Dendritic cell treated with granulocyte-macrophage colony-stimulating factor and Interleukin-4, amounts not matched to agents 40 ng/mL and 50 ng/mL, for 4 days (primary cell): ENCODE data around the gene HS3ST3B1.

Source experiments
- H3K27ac Mint-ChIP-seq: one replicate; pipeline ENCODE4 v1.8.0; 2022; ENCODE audit warnings: mild to moderate bottlenecking, mixed read lengths
- H3K27me3 Mint-ChIP-seq: one replicate; pipeline ENCODE4 v1.8.0; 2022; ENCODE audit warnings: mild to moderate bottlenecking, mixed read lengths
- H3K36me3 Mint-ChIP-seq: one replicate; pipeline ENCODE4 v1.8.0; 2022; ENCODE audit warnings: low read depth, mixed read lengths
- H3K4me1 Mint-ChIP-seq: one replicate; pipeline ENCODE4 v1.8.0; 2022; ENCODE audit warnings: low read depth, mixed read lengths
- H3K4me3 Mint-ChIP-seq: one replicate; pipeline ENCODE4 v1.8.0; 2022; ENCODE audit warnings: mild to moderate bottlenecking, moderate library complexity, mixed read lengths
- H3K9me3 Mint-ChIP-seq: one replicate; pipeline ENCODE4 v1.8.0; 2022; ENCODE audit warnings: mixed read lengths
- intact Hi-C: fragments of 100-400 bp; cut with micrococcal nuclease; formaldehyde crosslinking; loops from one replicate; pipeline ENCODE4 v1.15.0; 2022

The HS3ST3B1 gene

GRCh38 chr17:14320734-14321475 lies 20.0 kb downstream of the HS3ST3B1 start:
- no peaks in the 10 kb centered on the region for H3K9me3 Mint-ChIP-seq
- H3K4me3 Mint-ChIP-seq, result no peak overlapping the region
- no peaks in the 10 kb centered on the region for H3K36me3 Mint-ChIP-seq
- H3K27ac Mint-ChIP-seq, result no peak overlapping the region
- intact Hi-C loops, result no loop called here
- peaks cover 27% of the 10 kb centered on the region for H3K4me1 Mint-ChIP-seq
- H3K27me3 Mint-ChIP-seq, result no peaks in the 10 kb centered on the region

DNA sequence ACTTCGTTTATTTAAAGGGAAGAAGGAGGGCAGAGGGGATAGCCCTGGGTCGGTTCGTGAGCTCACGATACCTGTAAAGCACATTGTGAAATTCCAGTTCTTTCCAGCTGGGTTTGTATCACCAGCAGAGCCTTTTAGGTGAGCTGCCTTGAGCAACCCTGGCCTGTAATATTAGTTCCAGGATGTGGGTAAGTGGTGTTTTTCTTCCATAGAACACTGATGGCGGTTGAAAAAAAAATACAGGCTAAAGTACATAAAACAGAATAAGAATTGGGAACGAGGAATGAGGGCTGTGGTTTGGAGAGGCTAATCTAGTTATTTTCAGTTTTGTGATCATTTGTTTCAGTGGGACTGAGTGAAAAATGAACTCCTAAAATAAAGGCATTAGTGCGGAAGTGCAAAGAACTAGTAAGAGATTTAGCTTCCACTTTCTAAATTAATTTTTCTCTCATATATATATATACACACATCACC lies 20.6 kb downstream of the HS3ST3B1 start:
- Mint-ChIP-seq H3K9me3 (no peaks in the 10 kb centered on the region), H3K27me3 (no peaks in the 10 kb centered on the region), H3K27ac (no peak overlapping the region), H3K4me1 (peaks cover 29% of the 10 kb centered on the region), H3K4me3 (no peak overlapping the region), H3K36me3 (no peaks in the 10 kb centered on the region)
- intact Hi-C loops, result no loop called here

- H3K36me3 Mint-ChIP-seq, result no peaks in the 10 kb centered on the region
- peaks cover 35% of the 10 kb centered on the region for H3K4me1 Mint-ChIP-seq
- no peak overlapping the region for H3K4me3 Mint-ChIP-seq
- no peak overlapping the region for H3K27ac Mint-ChIP-seq
- H3K9me3 Mint-ChIP-seq, result no peaks in the 10 kb centered on the region
- no peaks in the 10 kb centered on the region for H3K27me3 Mint-ChIP-seq
- intact Hi-C loops, result no loop called here
Measured at GRCh38 chr17:14321980-14322776, 21.3 kb downstream of the HS3ST3B1 start.

- intact Hi-C loops, result no loop called here
Measured at GRCh38 chr17:14323522-14323981, 22.7 kb downstream of the HS3ST3B1 start.

GRCh38 chr17:14325618-14326167 lies 24.8 kb downstream of the HS3ST3B1 start:
- no peaks in the 10 kb centered on the region for H3K36me3 Mint-ChIP-seq
- intact Hi-C loops, result no loop called here
- no peak overlapping the region for H3K27ac Mint-ChIP-seq
- H3K9me3 Mint-ChIP-seq, result no peaks in the 10 kb centered on the region
- H3K27me3 Mint-ChIP-seq, result no peaks in the 10 kb centered on the region
- H3K4me1 Mint-ChIP-seq, result peaks cover 44% of the 10 kb centered on the region
- no peak overlapping the region for H3K4me3 Mint-ChIP-seq

More at GRCh38 chr17:14323522-14323981, 22.7 kb downstream of the HS3ST3B1 start:
- Mint-ChIP-seq H3K9me3 (no peaks in the 10 kb centered on the region), H3K27me3 (no peaks in the 10 kb centered on the region), H3K27ac (no peak overlapping the region), H3K36me3 (no peaks in the 10 kb centered on the region), H3K4me1 (peaks cover 35% of the 10 kb centered on the region), H3K4me3 (no peak overlapping the region)

DNA sequence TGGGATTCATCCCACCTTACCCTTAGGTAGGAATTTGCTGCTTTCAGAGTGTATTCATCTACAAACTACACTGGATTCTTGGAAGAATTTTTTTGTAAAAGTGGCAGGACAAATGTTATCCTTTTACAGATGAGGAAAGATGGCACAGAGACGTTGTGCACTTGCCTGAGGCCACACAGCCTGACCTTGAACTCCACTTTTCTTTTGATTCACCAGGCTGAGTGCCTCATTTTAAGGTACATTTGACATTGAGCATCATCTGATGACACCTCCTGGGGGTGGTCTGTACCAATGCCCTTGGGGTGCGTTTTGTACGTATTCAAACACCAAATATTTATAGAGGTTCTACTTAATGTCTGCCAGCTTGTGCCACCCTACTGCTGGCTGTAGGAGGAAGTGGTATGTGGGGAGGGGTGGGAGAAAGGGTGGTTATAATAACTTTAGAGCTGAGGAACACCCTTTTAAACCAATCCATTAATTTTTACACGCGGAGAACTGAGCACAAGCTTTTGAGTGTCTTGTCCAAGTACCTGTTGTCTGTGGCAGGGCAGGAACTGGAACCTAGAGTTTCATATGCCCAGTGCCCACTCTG lies 29.1 kb downstream of the HS3ST3B1 start:
- no peak overlapping the region for H3K4me3 Mint-ChIP-seq
- no peaks in the 10 kb centered on the region for H3K36me3 Mint-ChIP-seq
- H3K27ac Mint-ChIP-seq, result peak overlapping the region; percentile 59
- intact Hi-C loops, result no loop called here
- no peaks in the 10 kb centered on the region for H3K9me3 Mint-ChIP-seq
- peaks cover 66% of the 10 kb centered on the region for H3K4me1 Mint-ChIP-seq
- no peaks in the 10 kb centered on the region for H3K27me3 Mint-ChIP-seq

DNA sequence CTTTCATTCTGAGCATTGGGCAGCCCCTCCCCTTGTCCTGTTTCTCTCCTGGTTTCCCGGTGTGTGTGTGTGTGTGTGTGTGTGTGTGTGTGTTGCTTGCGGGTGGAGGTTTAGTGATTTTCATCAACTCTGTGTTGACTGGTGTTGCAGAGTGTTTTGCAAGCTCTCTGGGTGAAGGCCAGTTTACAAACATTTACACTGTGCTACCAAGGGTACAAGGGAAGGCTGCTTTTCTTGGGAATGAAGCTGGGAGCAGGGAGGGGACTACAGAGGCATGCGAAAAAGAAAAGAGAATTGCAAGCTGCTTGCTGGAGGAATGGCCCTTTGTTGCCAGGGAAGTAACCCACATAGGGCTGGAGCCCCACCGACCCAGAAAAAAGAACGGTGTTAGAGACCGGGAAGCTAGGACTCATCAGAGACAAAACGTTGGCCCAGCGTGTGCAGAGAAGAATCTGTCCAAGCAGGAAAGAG lies 29.6 kb downstream of the HS3ST3B1 start:
- Mint-ChIP-seq H3K36me3 (no peaks in the 10 kb centered on the region), H3K4me3 (no peak overlapping the region), H3K9me3 (no peaks in the 10 kb centered on the region), H3K4me1 (peaks cover 71% of the 10 kb centered on the region), H3K27me3 (no peaks in the 10 kb centered on the region), H3K27ac (peak overlapping the region; percentile 59)
- intact Hi-C loops, result no loop called here

DNA sequence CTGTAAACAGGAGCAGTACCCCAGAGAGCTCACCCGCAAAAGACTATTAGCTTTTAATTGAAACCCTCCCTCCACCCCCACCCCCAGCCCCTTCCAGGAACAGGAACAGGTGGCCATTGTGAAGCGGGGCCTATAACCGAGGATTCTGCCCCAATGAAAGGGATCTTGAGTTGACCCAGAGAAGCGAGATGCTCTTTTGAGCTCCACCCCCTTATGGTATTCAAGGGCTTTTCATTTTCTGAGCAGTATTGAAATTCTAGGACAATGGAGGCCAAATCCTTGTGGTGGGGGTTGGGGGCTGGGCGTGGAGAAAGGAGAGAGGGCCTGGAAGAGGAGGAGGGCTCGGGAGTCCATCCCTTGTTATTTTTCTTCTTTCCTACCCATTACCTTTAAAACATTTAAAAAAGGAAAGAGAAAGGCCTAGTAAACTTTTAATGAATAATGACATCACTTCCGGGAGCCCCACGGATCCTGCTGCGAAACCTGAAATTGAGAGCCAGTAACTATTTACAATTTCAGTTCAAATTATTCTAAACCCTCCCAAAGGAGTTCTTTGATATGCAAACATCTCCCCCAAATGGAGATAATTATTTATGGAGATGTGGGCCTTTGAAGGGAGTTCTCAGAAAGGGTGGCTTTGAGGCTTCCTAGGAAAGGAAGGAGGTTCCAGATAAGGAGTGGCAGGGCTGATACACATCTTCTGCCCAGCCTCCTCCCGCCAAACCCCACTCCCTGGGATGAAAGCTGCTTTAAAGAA lies 30.5 kb downstream of the HS3ST3B1 start:
- Mint-ChIP-seq H3K4me1 (peaks cover 70% of the 10 kb centered on the region), H3K36me3 (no peaks in the 10 kb centered on the region), H3K9me3 (no peaks in the 10 kb centered on the region), H3K27me3 (no peaks in the 10 kb centered on the region), H3K27ac (peak overlapping the region; percentile 59), H3K4me3 (no peak overlapping the region)
- intact Hi-C loops, result no loop called here

DNA sequence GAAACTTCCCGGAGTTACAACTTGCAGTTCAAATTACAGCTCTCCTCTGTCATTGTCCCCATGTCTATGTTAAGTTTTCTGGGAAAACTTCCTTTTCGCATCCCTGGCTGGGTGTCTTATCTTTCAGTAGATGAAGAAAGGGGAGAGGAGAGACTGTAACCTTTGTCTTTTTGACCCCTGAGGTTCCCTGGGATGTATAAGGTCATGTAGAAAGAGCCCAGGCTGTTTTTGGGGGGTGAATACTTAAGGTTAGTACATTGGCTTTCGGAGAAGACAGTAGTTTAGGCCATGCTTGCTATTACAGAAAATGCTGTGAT lies 31.1 kb downstream of the HS3ST3B1 start:
- intact Hi-C loops, result no loop called here
- H3K27me3 Mint-ChIP-seq, result no peaks in the 10 kb centered on the region
- peak overlapping the region; percentile 77 for H3K27ac Mint-ChIP-seq
- H3K4me3 Mint-ChIP-seq, result no peak overlapping the region
- no peaks in the 10 kb centered on the region for H3K9me3 Mint-ChIP-seq
- H3K36me3 Mint-ChIP-seq, result no peaks in the 10 kb centered on the region
- peaks cover 70% of the 10 kb centered on the region for H3K4me1 Mint-ChIP-seq

- intact Hi-C loops, result no loop called here
- peak overlapping the region; percentile 77 for H3K27ac Mint-ChIP-seq
Measured at GRCh38 chr17:14332331-14332730, 31.4 kb downstream of the HS3ST3B1 start.

DNA sequence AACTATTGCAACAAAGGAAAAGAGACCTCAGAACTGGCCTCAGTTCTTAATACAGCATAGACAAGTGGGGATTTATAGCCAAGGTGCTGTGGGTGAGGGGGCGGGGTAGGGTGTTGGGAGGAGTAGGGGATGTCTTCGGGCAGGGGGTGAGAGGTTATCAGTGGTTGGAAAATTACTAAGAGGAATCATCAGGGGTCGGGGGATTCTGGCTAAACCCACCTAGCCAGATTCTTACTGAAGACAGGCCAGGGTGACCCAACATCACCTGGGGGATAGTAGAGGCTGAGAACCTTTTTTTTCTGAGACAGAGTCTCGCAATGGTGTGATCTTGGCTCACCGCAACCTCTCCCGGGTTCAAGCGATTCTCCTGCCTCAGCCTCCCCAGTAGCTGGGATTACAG lies 32.6 kb downstream of the HS3ST3B1 start:
- peak overlapping the region; percentile 77 for H3K27ac Mint-ChIP-seq

More at GRCh38 chr17:14332331-14332730, 31.4 kb downstream of the HS3ST3B1 start:
- Mint-ChIP-seq H3K4me1 (peaks cover 72% of the 10 kb centered on the region), H3K4me3 (no peak overlapping the region), H3K9me3 (no peaks in the 10 kb centered on the region), H3K36me3 (no peaks in the 10 kb centered on the region), H3K27me3 (no peaks in the 10 kb centered on the region)

DNA sequence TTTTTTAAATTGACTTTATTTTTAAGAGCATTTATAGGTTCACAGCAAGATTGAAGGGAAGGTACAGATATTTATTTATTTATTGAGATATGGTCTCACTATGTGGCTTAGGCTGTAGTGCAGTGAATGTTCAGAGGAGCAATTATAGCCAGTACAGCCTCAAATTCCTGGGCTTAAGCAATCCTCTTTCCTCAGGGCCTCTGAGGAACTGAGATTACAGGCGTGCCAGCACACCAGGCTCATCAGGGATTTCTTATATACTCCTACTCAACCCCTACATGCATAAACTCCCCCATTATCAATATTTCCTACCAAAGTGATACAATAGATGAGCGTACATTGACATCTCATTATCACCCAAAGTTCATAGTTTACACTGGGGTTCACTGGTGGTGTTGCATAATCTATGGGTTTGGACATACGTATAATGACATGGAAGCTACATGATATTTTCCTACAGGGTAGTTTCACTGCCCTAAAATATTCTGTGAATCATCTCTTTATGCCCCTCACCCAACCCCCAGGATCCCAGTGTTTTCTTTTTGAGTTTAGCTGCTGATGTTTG lies 33.5 kb downstream of the HS3ST3B1 start:
- no peaks in the 10 kb centered on the region for H3K9me3 Mint-ChIP-seq
- peak overlapping the region; percentile 0 for H3K4me3 Mint-ChIP-seq
- intact Hi-C loops, result no loop called here
- no peaks in the 10 kb centered on the region for H3K36me3 Mint-ChIP-seq
- peaks cover 74% of the 10 kb centered on the region for H3K4me1 Mint-ChIP-seq
- no peaks in the 10 kb centered on the region for H3K27me3 Mint-ChIP-seq
- peak overlapping the region; percentile 77 for H3K27ac Mint-ChIP-seq

More for the DNA sequence above, 32.6 kb downstream of the HS3ST3B1 start:
- H3K4me3 Mint-ChIP-seq, result no peak overlapping the region
- H3K9me3 Mint-ChIP-seq, result no peaks in the 10 kb centered on the region
- intact Hi-C loops, result no loop called here
- H3K4me1 Mint-ChIP-seq, result peaks cover 80% of the 10 kb centered on the region
- no peaks in the 10 kb centered on the region for H3K27me3 Mint-ChIP-seq
- H3K36me3 Mint-ChIP-seq, result no peaks in the 10 kb centered on the region

DNA sequence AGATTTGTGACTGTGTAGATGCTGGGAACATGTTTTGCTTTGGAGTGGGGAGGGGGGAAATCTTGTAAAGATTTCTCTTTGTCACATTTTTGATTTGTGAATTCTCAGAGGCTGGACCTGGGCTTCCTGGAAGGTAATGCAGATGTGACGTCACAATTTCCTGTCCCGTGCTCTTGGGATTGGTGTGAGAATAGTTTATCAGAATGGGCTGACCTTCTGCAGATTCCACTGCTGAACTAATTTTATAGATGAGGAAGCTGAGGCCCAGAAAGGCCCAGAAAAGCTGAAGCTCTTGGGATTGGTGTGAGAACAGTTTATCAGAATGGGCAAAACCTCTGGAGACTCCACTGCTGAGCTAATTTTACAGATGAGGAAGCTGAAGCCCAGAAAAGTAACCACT lies 34.0 kb downstream of the HS3ST3B1 start:
- peak overlapping the region; percentile 77 for H3K27ac Mint-ChIP-seq
- H3K4me1 Mint-ChIP-seq, result peaks cover 73% of the 10 kb centered on the region
- H3K27me3 Mint-ChIP-seq, result no peaks in the 10 kb centered on the region
- intact Hi-C loops, result no loop called here
- no peaks in the 10 kb centered on the region for H3K9me3 Mint-ChIP-seq
- H3K36me3 Mint-ChIP-seq, result no peaks in the 10 kb centered on the region
- H3K4me3 Mint-ChIP-seq, result peak overlapping the region; percentile 0
